Natural killer cell (primary cell): Measurements from ENCODE around the gene NFS1. TPM values are rescaled to one million over a fixed set of nuclear protein-coding genes. Genes with fewer than 3 reads are reported as not detected.

Experiments
- ATAC-seq, 3 donors: fragments of 150-1000 bp in 2 of 3; fragments of 200-7000 bp in 1 of 3; cut with Tn5 transposase; 1 replicate in 1 of 3; 2 replicates in 2 of 3; pipeline ENCODE4 v1.10.0; 2021; ENCODE audit warnings: mild to moderate bottlenecking in 2 of 3, moderate library complexity in 2 of 3
- DNase-seq, 2 donors: peaks; one replicate each; pipeline versions ENCODE4 v3.0.0 to v3.0.0-alpha.2; 2013 to 2021; ENCODE audit warnings: mixed read lengths in 1 of 2
- H3K27ac ChIP-seq: one replicate; pipeline ENCODE4 v1.5.1; 2013; ENCODE audit warnings: mild to moderate bottlenecking, low read length
- H3K27me3 ChIP-seq: one replicate; pipeline ENCODE4 v1.6.1; 2013; ENCODE audit warnings: low read length; ENCODE audit not compliant: control insufficient read depth, insufficient read depth
- H3K36me3 ChIP-seq: one replicate; pipeline ENCODE4 v1.6.1; 2013; ENCODE audit warnings: low read length; ENCODE audit not compliant: control insufficient read depth, insufficient read depth
- H3K4me1 ChIP-seq: one replicate; pipeline ENCODE4 v1.6.1; 2013; ENCODE audit warnings: low read length; ENCODE audit not compliant: control insufficient read depth, insufficient read depth
- H3K4me3 ChIP-seq: one replicate; pipeline ENCODE4 v1.5.1; 2013; ENCODE audit warnings: low read length
- H3K9me3 ChIP-seq: one replicate; pipeline ENCODE4 v1.6.1; 2013; ENCODE audit warnings: low read length; ENCODE audit not compliant: control insufficient read depth, insufficient read depth
- H3K27ac Mint-ChIP-seq, 2 donors: one replicate each; pipeline ENCODE4 v1.8.0; 2022; ENCODE audit warnings: mild to moderate bottlenecking in 2 of 2, mixed read lengths in 2 of 2, moderate library complexity in 1 of 2
- H3K27me3 Mint-ChIP-seq, 2 donors: one replicate each; pipeline ENCODE4 v1.8.0; 2022; ENCODE audit warnings: low read depth in 2 of 2, mixed read lengths in 2 of 2
- H3K36me3 Mint-ChIP-seq: one replicate; pipeline ENCODE4 v1.8.0; 2022; ENCODE audit warnings: mixed read lengths
- H3K4me1 Mint-ChIP-seq, 2 donors: one replicate each; pipeline ENCODE4 v1.8.0; 2022; ENCODE audit warnings: mixed read lengths in 2 of 2
- H3K4me3 Mint-ChIP-seq: one replicate; pipeline ENCODE4 v1.8.0; 2022; ENCODE audit warnings: mild to moderate bottlenecking, moderate library complexity, mixed read lengths
- H3K9me3 Mint-ChIP-seq, 2 donors: one replicate each; pipeline ENCODE4 v1.8.0; 2022; ENCODE audit warnings: mixed read lengths in 2 of 2
- WGBS: methylation state at CpG from one replicate; pipeline ENCODE4 v1.1.7; 2013; ENCODE audit warnings: missing lambda C conversion rate; ENCODE audit not compliant: insufficient coverage; 5-methylcytosine and 5-hydroxymethylcytosine counted together
- intact Hi-C: fragments of 100-400 bp; cut with micrococcal nuclease; formaldehyde crosslinking; loops from one replicate; pipeline ENCODE4 v1.14.2; 2022
- total RNA-seq, 4 donors: library from RNA; stranded (reverse); fragments of 120-200 nt in 1 of 4; gene quantifications; one replicate each; pipeline versions ENCODE4 v1.2.3 to v1.2.4, GENCODE V29; 2013 to 2022
- TF ChIP-seq, protein P1 (sequence below): fragments of 200-600 bp; IDR thresholded peaks from one replicate; pipeline ENCODE4 v1.8.0; 2022; ENCODE audit warnings: antibody characterized with exemption

Gene NFS1
- total RNA-seq, 3 donors from 2014 or later (not counting 1 experiment from before 2014, with no cell fraction given): 11.3 to 20.8 (median 16.0) TPM

DNA sequence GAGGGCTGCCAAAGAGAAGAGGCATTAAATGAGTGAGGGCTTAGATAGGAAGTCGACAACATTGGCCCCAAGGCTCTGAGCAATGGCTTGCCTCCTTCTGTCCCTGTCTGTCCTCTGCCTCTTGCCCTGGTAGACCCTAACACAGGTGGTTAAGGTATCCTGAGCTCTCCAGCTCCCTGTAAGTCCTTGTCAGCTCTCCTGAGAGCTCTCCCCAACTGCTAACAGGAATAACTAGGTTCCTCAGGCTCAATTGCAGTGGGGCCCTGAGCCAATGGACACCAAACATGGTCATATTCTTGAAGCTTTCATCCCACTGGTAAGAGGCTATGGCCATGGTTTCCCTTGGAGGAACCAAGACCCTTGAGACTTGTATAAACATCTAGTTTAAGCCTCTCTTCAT lies 29.5 kb downstream of the NFS1 start:
- no peak for DNase-seq
- Mint-ChIP-seq H3K27me3 (no peaks in the 10 kb centered on the region), H3K4me3 (no peak overlapping the region), H3K9me3 (no peaks in the 10 kb centered on the region), H3K36me3 (peaks cover 22% of the 10 kb centered on the region), H3K4me1 (peaks cover 5% of the 10 kb centered on the region in 2 donors), H3K27ac (no peak overlapping the region)
- intact Hi-C loops: no loop called here
- TF ChIP-seq, protein P1, sequence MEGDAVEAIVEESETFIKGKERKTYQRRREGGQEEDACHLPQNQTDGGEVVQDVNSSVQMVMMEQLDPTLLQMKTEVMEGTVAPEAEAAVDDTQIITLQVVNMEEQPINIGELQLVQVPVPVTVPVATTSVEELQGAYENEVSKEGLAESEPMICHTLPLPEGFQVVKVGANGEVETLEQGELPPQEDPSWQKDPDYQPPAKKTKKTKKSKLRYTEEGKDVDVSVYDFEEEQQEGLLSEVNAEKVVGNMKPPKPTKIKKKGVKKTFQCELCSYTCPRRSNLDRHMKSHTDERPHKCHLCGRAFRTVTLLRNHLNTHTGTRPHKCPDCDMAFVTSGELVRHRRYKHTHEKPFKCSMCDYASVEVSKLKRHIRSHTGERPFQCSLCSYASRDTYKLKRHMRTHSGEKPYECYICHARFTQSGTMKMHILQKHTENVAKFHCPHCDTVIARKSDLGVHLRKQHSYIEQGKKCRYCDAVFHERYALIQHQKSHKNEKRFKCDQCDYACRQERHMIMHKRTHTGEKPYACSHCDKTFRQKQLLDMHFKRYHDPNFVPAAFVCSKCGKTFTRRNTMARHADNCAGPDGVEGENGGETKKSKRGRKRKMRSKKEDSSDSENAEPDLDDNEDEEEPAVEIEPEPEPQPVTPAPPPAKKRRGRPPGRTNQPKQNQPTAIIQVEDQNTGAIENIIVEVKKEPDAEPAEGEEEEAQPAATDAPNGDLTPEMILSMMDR: no peak
- ATAC-seq: no peak
- no peaks in the 10 kb centered on the region for H3K9me3 ChIP-seq
- no peak overlapping the region for H3K4me3 ChIP-seq
- WGBS: 89% methylated on average over 1 of the region's 1 CpG
- no peaks in the 10 kb centered on the region for H3K27me3 ChIP-seq
- peaks cover 6% of the 10 kb centered on the region for H3K4me1 ChIP-seq
- no peak overlapping the region for H3K27ac ChIP-seq
- H3K36me3 ChIP-seq: peaks cover 43% of the 10 kb centered on the region

DNA sequence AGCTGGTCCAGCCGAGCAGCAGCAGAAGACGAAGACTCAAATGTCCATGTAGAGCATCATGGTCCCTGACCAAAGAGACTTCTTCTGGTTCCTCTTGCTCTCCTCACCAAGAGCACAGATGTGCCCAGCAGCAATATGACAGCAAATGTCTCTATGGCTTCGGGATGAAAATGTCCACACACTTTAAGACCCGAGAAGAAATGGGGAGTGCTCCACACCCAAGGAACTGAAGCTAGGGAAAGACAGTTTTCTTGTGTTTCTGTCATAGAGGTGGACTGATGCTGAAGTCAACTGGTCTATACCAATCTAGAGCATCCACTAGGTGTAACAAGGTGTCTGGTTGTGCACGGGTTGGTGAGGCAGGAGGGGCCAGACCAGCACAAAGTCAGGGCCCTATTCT lies 29.9 kb downstream of the NFS1 start:
- Histone ChIP-seq H3K36me3 (peaks cover 38% of the 10 kb centered on the region), H3K27ac (no peak overlapping the region), H3K4me1 (peaks cover 6% of the 10 kb centered on the region), H3K9me3 (no peaks in the 10 kb centered on the region), H3K4me3 (no peak overlapping the region), H3K27me3 (no peaks in the 10 kb centered on the region)
- TF ChIP-seq, protein P1: no peak
- DNase-seq (no peak), ATAC-seq (no peak)
- no peaks in the 10 kb centered on the region for H3K9me3 Mint-ChIP-seq
- intact Hi-C loops: no loop called here
- H3K27me3 Mint-ChIP-seq: no peaks in the 10 kb centered on the region
- H3K4me3 Mint-ChIP-seq: no peak overlapping the region
- peaks cover 22% of the 10 kb centered on the region for H3K36me3 Mint-ChIP-seq
- H3K27ac Mint-ChIP-seq: no peak overlapping the region
- peaks cover 9% of the 10 kb centered on the region in 2 donors for H3K4me1 Mint-ChIP-seq
- WGBS: 94% methylated on average over 5 of the region's 5 CpGs

DNA sequence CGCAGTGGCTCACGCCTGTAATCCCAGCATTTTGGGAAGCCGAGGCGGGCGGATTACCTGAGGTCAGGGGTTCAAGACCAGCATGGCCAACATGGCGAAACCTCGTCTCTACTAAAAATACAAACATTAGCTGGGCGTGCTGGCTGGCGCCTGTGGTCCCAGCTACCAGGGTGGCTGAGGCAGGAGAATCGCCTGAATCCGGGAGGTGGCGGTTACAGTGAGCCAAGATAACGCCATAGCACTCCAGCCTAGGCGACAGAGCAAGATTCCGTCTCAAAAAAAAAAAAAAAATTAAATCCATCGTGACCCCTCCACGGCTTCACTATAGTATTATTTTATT lies 33.2 kb downstream of the NFS1 start:
- no peaks in the 10 kb centered on the region for H3K9me3 Mint-ChIP-seq
- H3K27me3 ChIP-seq: no peaks in the 10 kb centered on the region
- DNase-seq (no peak), ATAC-seq (no peak)
- TF ChIP-seq, protein P1: no peak
- peaks cover 13% of the 10 kb centered on the region for H3K4me1 ChIP-seq
- H3K36me3 Mint-ChIP-seq: peaks cover 16% of the 10 kb centered on the region
- no peak overlapping the region for H3K4me3 Mint-ChIP-seq
- H3K27me3 Mint-ChIP-seq: no peaks in the 10 kb centered on the region
- H3K27ac Mint-ChIP-seq: peak overlapping the region in 1 of 2 donors; percentile 100
- peaks cover 20% of the 10 kb centered on the region for H3K36me3 ChIP-seq
- intact Hi-C loops: loop anchor here (1.0 to 2.0 kb wide), 2 partner anchors 102 to 125 kb away; no protein-coding TSS in a partner anchor
- 98% methylated on average over 13 of the region's 17 CpGs for WGBS
- no peaks in the 10 kb centered on the region for H3K9me3 ChIP-seq
- H3K27ac ChIP-seq: no peak overlapping the region
- H3K4me1 Mint-ChIP-seq: peaks cover 42% of the 10 kb centered on the region in 2 donors
- H3K4me3 ChIP-seq: no peak overlapping the region
